CD4-positive, alpha-beta T cell (primary cell): Measurements from ENCODE around the gene VSIG4. TPM values are rescaled to one million over a fixed set of nuclear protein-coding genes. Genes with fewer than 3 reads are reported as not detected.
A peak's percentile ranks its signal among the peaks of the same experiment; 100 is the strongest.

Source experiments
- ATAC-seq: fragments of 200-7000 bp; cut with Tn5 transposase; one replicate; pipeline ENCODE4 v1.10.0; 2022; ENCODE audit warnings: mild to moderate bottlenecking; ENCODE audit not compliant: poor library complexity
- CTCF ChIA-PET: fragments of 350-600 bp; sonication (Branson Sonifier 250); formaldehyde crosslinking; loops from one replicate; lab custom pipeline; 2021; ENCODE audit warnings: antibody characterized with exemption, inconsistent platforms; lab: Charles Lee
- POLR2A ChIA-PET: fragments of 350-600 bp; sonication (Branson Sonifier 250); formaldehyde crosslinking; loops from one replicate; lab custom pipeline; 2021; ENCODE audit warnings: antibody characterized with exemption, inconsistent platforms; lab: Charles Lee
- DNase-seq, 14 experiments: peaks; one replicate each; pipeline ENCODE4 v3.0.0-alpha.2; 2013 to 2020; ENCODE audit warnings: mixed read lengths in 2 of 14
- H3K27ac ChIP-seq, 2 donors: one replicate each; pipeline versions ENCODE4 v1.5.1 to v1.7.0; 2013; ENCODE audit warnings: low read length in 2 of 2, low read depth in 1 of 2, mild to moderate bottlenecking in 1 of 2
- H3K27me3 ChIP-seq, 2 experiments: 1 replicate in 1 of 2; 2 replicates in 1 of 2; pipeline versions ENCODE4 v1.6.1 to v1.7.0; 2013; ENCODE audit warnings: low read length in 2 of 2, control low read depth in 1 of 2, mild to moderate bottlenecking in 1 of 2, moderate library complexity in 1 of 2; ENCODE audit not compliant: insufficient read depth in 2 of 2, control insufficient read depth in 1 of 2
- H3K36me3 ChIP-seq: one replicate; pipeline ENCODE4 v1.6.1; 2013; ENCODE audit warnings: low read length, control low read depth; ENCODE audit not compliant: insufficient read depth
- H3K4me1 ChIP-seq: one replicate; pipeline ENCODE4 v1.6.1; 2013; ENCODE audit warnings: low read length, control low read depth; ENCODE audit not compliant: insufficient read depth
- H3K4me3 ChIP-seq: one replicate; pipeline ENCODE4 v1.5.1; 2013; ENCODE audit warnings: mild to moderate bottlenecking, low read length, moderate library complexity
- H3K9me3 ChIP-seq, 2 experiments: 1 replicate in 1 of 2; 2 replicates in 1 of 2; pipeline versions ENCODE4 v1.6.1 to v1.7.0; 2013; ENCODE audit warnings: low read length in 2 of 2, mild to moderate bottlenecking in 2 of 2, control low read depth in 1 of 2, moderate library complexity in 1 of 2; ENCODE audit not compliant: control insufficient read depth in 1 of 2, insufficient read depth in 1 of 2
- H3K27ac Mint-ChIP-seq: one replicate; pipeline ENCODE4 v1.8.0; 2020; ENCODE audit warnings: mixed read lengths
- H3K27me3 Mint-ChIP-seq: one replicate; pipeline ENCODE4 v1.8.0; 2021; ENCODE audit warnings: mixed read lengths
- H3K36me3 Mint-ChIP-seq: one replicate; pipeline ENCODE4 v1.8.0; 2021; ENCODE audit warnings: low read depth, mixed read lengths
- H3K4me1 Mint-ChIP-seq: one replicate; pipeline ENCODE4 v1.8.0; 2021; ENCODE audit warnings: low read depth, mixed read lengths
- H3K4me3 Mint-ChIP-seq: one replicate; pipeline ENCODE4 v1.8.0; 2020; ENCODE audit warnings: mild to moderate bottlenecking, mixed read lengths
- H3K9me3 Mint-ChIP-seq: one replicate; pipeline ENCODE4 v1.8.0; 2020; ENCODE audit warnings: mixed read lengths
- intact Hi-C, 2 experiments: fragments of 100-400 bp; cut with DNase I in 1 of 2; cut with micrococcal nuclease in 1 of 2; formaldehyde crosslinking; loops; one replicate each; pipeline versions ENCODE4 v1.15.1 to v1.9.0; 2023 to 2025; cut with DNase I, micrococcal nuclease
- total RNA-seq, 174 experiments: library from RNA in 2 of 174; stranded (reverse) in 2 of 174; gene quantifications; one replicate each; pipeline ENCODE4 v1.2.3 and lab custom pipeline; 2021 to 2026
- TF ChIP-seq, protein P1 (sequence below): fragments of 200-600 bp; IDR thresholded peaks from one replicate; pipeline ENCODE4 v1.8.0; 2022; ENCODE audit warnings: antibody characterized with exemption, mild to moderate bottlenecking

The VSIG4 gene
- total RNA-seq, 2 experiments from 2014 or later = 0.11 TPM; not detected in 1

DNA sequence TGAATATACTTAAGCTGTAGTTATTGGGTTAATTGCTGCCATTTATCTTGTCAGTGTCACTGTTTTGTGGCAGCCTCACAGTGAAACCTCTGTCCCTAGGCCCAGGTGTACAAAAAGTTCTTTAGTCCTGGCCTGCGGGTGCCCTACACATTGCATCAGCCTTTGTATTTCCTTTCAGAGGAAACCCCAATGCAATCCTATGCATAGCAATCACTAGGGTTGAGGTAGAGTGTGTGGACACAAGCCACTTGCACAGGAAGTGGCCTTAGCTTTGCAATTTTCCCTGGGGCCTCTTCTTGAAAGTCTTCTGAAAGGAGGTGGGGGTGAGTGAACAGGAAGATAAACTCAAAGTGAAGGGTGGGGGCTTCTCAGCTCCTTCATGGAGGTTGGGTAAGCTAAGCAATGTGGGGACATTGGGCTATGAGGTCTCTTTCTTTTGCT, 27.8 kb downstream of the VSIG4 start:
- no peak for ATAC-seq
- Mint-ChIP-seq H3K27ac (peak overlapping the region; percentile 44), H3K27me3 (no peaks in the 10 kb centered on the region), H3K4me3 (no peak overlapping the region), H3K9me3 (no peaks in the 10 kb centered on the region), H3K4me1 (peaks cover 68% of the 10 kb centered on the region), H3K36me3 (no peaks in the 10 kb centered on the region)
- H3K27ac ChIP-seq = no peak overlapping the region
- H3K9me3 ChIP-seq = no peaks in the 10 kb centered on the region
- H3K36me3 ChIP-seq = no peaks in the 10 kb centered on the region
- CTCF ChIA-PET = interaction anchor here (1.7 kb wide), 1 partner anchor 13 kb away, joined by 3 read pairs; no protein-coding TSS in a partner anchor
- no peak overlapping the region for H3K4me3 ChIP-seq
- intact Hi-C loops = loop anchor here in 1 of 2 experiments (10.0 kb wide), 1 partner anchor 317 kb away; no protein-coding TSS in a partner anchor
- POLR2A ChIA-PET = interaction anchor here (0.6 to 1.0 kb wide), 2 partner anchors 12 to 74 kb away, joined by 3 to 4 read pairs; no protein-coding TSS in a partner anchor
- H3K4me1 ChIP-seq = peaks cover 51% of the 10 kb centered on the region
- no peaks in the 10 kb centered on the region for H3K27me3 ChIP-seq
- peak in 1 of 14 experiments; percentile 53 for DNase-seq
- TF ChIP-seq, protein P1, sequence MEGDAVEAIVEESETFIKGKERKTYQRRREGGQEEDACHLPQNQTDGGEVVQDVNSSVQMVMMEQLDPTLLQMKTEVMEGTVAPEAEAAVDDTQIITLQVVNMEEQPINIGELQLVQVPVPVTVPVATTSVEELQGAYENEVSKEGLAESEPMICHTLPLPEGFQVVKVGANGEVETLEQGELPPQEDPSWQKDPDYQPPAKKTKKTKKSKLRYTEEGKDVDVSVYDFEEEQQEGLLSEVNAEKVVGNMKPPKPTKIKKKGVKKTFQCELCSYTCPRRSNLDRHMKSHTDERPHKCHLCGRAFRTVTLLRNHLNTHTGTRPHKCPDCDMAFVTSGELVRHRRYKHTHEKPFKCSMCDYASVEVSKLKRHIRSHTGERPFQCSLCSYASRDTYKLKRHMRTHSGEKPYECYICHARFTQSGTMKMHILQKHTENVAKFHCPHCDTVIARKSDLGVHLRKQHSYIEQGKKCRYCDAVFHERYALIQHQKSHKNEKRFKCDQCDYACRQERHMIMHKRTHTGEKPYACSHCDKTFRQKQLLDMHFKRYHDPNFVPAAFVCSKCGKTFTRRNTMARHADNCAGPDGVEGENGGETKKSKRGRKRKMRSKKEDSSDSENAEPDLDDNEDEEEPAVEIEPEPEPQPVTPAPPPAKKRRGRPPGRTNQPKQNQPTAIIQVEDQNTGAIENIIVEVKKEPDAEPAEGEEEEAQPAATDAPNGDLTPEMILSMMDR = no peak

DNA sequence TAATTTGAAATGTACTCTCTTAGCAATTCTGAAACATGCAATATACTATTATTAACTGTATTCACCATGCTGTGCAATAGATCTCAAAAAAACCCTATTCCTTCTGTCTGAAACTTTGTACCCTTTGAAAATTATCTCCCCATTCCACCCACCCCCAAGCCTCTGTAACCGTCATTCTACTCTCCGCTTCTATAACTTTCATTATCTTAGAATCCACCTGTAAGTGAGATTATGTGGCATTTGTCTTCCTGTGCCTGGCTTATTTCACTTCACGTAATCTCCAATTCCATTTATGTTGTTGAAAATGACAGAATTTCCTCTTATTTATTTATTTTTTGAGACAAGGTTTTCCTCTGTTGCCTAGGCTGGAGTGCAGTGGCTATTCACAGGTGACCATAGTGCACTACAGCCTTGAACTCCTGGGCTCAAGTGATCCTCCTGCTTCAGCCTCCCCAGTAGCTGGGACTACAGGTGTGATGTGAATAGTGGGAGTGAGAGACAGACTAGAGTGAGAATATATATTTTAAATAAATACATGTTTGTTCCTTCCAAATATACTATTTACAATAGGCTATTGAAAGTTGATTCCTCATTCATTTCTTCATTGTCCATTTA, 30.5 kb downstream of the VSIG4 start:
- ChIA-PET CTCF (no interaction called here), POLR2A (no interaction called here)
- no peaks in the 10 kb centered on the region for H3K9me3 ChIP-seq
- H3K36me3 ChIP-seq = no peaks in the 10 kb centered on the region
- intact Hi-C loops = no loop called here
- no peaks in the 10 kb centered on the region for H3K36me3 Mint-ChIP-seq
- no peak overlapping the region for H3K27ac ChIP-seq
- ATAC-seq (no peak), DNase-seq (no peak)
- H3K27me3 ChIP-seq = no peaks in the 10 kb centered on the region
- H3K4me3 Mint-ChIP-seq = no peak overlapping the region
- TF ChIP-seq, protein P1 = no peak
- no peak overlapping the region for H3K27ac Mint-ChIP-seq
- peaks cover 45% of the 10 kb centered on the region for H3K4me1 ChIP-seq
- H3K4me3 ChIP-seq = no peak overlapping the region
- H3K27me3 Mint-ChIP-seq = no peaks in the 10 kb centered on the region
- no peaks in the 10 kb centered on the region for H3K9me3 Mint-ChIP-seq
- peaks cover 66% of the 10 kb centered on the region for H3K4me1 Mint-ChIP-seq

DNA sequence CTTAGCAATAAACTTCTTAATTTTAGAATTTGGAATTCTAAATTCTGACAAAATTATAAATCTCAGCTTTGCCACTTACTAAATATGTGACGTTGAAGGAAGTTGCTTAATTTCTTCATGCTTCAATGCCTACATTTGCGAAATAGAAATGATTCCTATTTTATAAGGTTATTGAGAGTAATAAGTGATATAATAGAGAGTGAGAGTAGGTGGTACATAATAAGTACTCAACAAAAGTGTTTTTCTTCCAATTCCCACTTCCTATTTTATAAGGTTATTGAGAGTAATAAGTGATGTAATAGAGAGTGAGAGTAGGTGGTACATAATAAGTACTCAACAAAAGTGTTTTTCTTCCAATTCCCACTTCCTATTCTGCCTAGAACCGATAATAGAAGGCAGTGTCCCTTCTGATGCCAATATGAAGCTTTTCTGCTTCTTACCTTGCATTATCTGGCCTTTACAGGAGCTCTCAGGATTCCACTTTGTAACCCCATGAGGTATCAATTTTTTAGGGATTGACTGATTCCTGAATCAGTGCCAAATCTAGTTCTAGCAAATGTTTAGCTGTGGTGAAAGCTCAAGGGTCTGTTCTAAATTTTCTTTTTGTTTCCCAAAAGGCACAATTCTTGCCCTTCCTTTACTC, 31.4 kb downstream of the VSIG4 start:
- TF ChIP-seq, protein P1 = no peak
- Histone ChIP-seq H3K9me3 (no peaks in the 10 kb centered on the region), H3K27ac (no peak overlapping the region), H3K27me3 (no peaks in the 10 kb centered on the region), H3K4me1 (peaks cover 42% of the 10 kb centered on the region), H3K36me3 (no peaks in the 10 kb centered on the region), H3K4me3 (no peak overlapping the region)
- intact Hi-C loops = no loop called here
- ChIA-PET POLR2A (no interaction called here), CTCF (no interaction called here)
- no peak for DNase-seq
- Mint-ChIP-seq H3K9me3 (no peaks in the 10 kb centered on the region), H3K36me3 (no peaks in the 10 kb centered on the region), H3K4me1 (peaks cover 66% of the 10 kb centered on the region), H3K4me3 (no peak overlapping the region), H3K27me3 (no peaks in the 10 kb centered on the region), H3K27ac (no peak overlapping the region)
- ATAC-seq = no peak
